Effector memory CD8-positive, alpha-beta T cell (primary cell): Measurements from ENCODE around the gene CST8.

Experiments used
- ATAC-seq: fragments of 150-1000 bp; cut with Tn5 transposase; replicated peaks from 2 replicates; pipeline ENCODE4 v1.10.0; 2021; ENCODE audit warnings: mild to moderate bottlenecking, moderate library complexity
- DNase-seq, 3 experiments: peaks; one replicate each; pipeline ENCODE4 v3.0.0; 2021
- H3K27ac Mint-ChIP-seq, 2 donors: one replicate each; pipeline ENCODE4 v1.8.0; 2022; ENCODE audit warnings: mild to moderate bottlenecking in 2 of 2, mixed read lengths in 2 of 2, moderate library complexity in 2 of 2
- H3K27me3 Mint-ChIP-seq, 2 donors: one replicate each; pipeline ENCODE4 v1.8.0; 2022; ENCODE audit warnings: mixed read lengths in 2 of 2
- H3K36me3 Mint-ChIP-seq: one replicate; pipeline ENCODE4 v1.8.0; 2022; ENCODE audit warnings: mild to moderate bottlenecking, moderate library complexity, mixed read lengths; ENCODE audit not compliant: insufficient read depth
- H3K4me1 Mint-ChIP-seq, 2 donors: one replicate each; pipeline ENCODE4 v1.8.0; 2022; ENCODE audit warnings: low read depth in 2 of 2, mixed read lengths in 2 of 2
- H3K4me3 Mint-ChIP-seq, 2 donors: one replicate each; pipeline ENCODE4 v1.8.0; 2022; ENCODE audit warnings: mild to moderate bottlenecking in 2 of 2, mixed read lengths in 2 of 2, moderate library complexity in 2 of 2
- H3K9me3 Mint-ChIP-seq, 2 donors: one replicate each; pipeline ENCODE4 v1.8.0; 2022; ENCODE audit warnings: mixed read lengths in 2 of 2

CST8 gene

DNA sequence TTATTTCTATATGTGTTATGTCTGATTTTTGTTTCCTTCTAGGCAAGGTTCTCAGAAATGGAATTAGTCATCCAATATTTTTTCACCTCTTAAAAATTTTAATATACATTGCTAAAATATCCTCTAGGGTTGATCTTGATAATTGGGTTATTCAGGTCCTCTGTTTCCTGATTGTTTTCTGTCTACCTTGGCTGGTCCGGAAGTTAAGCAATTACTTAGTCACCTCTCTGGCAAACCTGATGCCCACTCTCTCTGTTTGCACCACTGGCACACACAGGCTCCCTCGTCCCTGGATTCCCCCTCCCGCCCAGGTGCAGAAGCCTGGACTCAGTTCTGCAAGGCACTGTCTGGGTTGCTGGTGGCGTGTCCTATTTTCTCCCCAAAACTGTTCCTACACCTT, 49.7 kb downstream of the CST8 start:
- no peak for DNase-seq
- H3K9me3 Mint-ChIP-seq: peaks cover 0 to 6% of the 10 kb centered on the region in 2 donors
- H3K4me1 Mint-ChIP-seq: no peaks in the 10 kb centered on the region

DNA sequence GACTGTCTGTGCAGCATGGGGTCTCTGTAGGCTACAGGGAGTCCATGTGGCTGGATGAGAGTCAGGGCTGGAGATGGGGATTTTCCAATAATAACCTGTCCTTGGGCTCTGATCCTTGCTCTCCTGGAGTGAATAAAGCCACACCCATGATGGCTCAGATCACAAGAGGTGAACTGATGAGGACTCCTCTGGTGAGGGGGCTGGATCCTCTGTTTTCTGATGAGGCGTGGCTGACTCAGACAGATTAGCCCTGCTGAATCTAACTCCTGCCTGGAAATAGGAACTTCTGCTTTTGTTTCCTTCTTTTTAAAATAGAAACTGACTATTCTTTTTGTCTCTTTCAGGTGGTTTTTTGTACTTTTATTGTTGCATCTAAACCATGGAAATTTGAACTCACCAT, 50.4 kb downstream of the CST8 start:
- ATAC-seq: no peak
- H3K9me3 Mint-ChIP-seq: peaks cover 0 to 6% of the 10 kb centered on the region in 2 donors
- no peaks in the 10 kb centered on the region for H3K4me1 Mint-ChIP-seq
- no peak for DNase-seq
- H3K27ac Mint-ChIP-seq: no peak overlapping the region
- H3K36me3 Mint-ChIP-seq: peaks cover 4% of the 10 kb centered on the region
- H3K4me3 Mint-ChIP-seq: no peak overlapping the region
- peaks cover 8 to 46% of the 10 kb centered on the region in 2 donors for H3K27me3 Mint-ChIP-seq

More for the DNA sequence above, 49.7 kb downstream of the CST8 start:
- H3K27me3 Mint-ChIP-seq: peaks cover 8 to 44% of the 10 kb centered on the region in 2 donors
- no peak overlapping the region for H3K27ac Mint-ChIP-seq
- peaks cover 4% of the 10 kb centered on the region for H3K36me3 Mint-ChIP-seq
- no peak for ATAC-seq
- H3K4me3 Mint-ChIP-seq: no peak overlapping the region

DNA sequence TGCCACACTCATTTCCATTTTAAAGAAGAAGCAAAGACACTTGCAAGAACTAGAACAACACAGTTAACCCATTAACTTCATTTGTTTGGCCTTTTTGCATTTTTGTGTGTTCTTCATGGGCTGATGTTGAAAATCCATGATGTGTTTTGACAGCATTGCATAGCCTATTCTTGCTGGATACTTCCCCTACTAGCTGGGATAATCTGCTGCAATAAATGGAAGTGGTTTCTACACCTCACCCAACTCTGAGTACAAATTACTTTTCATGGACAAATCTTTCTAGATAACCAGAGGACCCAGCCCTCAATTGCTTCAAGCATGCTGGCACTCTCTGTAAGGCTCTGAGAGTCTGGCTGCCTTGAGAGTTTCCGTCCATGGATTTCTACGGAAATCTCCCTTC, 50.9 kb downstream of the CST8 start:
- Mint-ChIP-seq H3K4me1 (no peaks in the 10 kb centered on the region), H3K27me3 (peaks cover 8 to 51% of the 10 kb centered on the region in 2 donors), H3K9me3 (peaks cover 0 to 6% of the 10 kb centered on the region in 2 donors), H3K4me3 (no peak overlapping the region), H3K36me3 (peaks cover 4% of the 10 kb centered on the region), H3K27ac (no peak overlapping the region)
- DNase-seq (no peak), ATAC-seq (no peak)

DNA sequence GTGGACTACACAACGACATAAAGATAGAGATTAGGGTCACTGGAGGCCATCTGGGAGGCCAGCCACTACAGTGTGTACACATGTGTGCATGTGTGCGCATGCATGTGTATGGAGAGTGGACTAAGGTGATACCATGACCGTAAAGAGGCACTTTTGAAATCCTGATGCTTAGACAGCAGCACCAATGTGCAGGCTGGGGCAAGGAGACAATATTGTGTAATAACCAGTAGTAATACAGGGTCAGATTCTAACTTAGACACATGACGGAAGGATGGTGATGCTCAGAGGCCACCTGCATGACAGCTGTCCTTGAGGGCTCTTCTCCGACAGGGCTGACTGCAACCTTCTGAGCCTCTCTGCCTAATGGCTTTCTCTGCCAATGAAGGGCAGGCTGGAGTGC, 51.9 kb downstream of the CST8 start:
- Mint-ChIP-seq H3K4me1 (no peaks in the 10 kb centered on the region), H3K4me3 (no peak overlapping the region), H3K27me3 (peaks cover 8 to 60% of the 10 kb centered on the region in 2 donors), H3K36me3 (peaks cover 4% of the 10 kb centered on the region), H3K27ac (no peak overlapping the region), H3K9me3 (peaks cover 0 to 6% of the 10 kb centered on the region in 2 donors)
- ATAC-seq: no peak
- DNase-seq: no peak

DNA sequence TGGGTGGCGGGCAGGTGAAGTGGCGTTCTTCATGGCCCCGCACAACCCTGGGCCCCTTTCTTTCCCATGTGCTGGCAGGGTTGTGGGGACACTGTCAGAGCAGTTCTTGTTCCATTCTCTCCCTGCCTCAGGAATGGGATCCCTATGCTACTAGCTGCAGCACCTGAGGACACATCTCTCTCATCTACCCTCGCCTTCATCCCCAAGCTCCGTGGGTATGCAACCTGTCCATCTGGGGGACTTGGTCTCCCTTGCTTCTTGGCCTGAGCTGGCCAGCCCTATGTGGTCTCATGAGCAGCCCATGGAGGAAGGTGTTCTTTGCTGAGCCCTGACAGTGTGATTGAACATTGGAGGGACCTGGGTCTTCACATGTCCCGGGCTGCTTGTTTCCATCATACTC, 53.2 kb downstream of the CST8 start:
- H3K9me3 Mint-ChIP-seq: peaks cover 0 to 4% of the 10 kb centered on the region in 2 donors
- H3K27ac Mint-ChIP-seq: no peak overlapping the region
- no peak for DNase-seq
- no peaks in the 10 kb centered on the region for H3K4me1 Mint-ChIP-seq
- no peak for ATAC-seq
- peaks cover 9 to 63% of the 10 kb centered on the region in 2 donors for H3K27me3 Mint-ChIP-seq
- no peak overlapping the region for H3K4me3 Mint-ChIP-seq
- H3K36me3 Mint-ChIP-seq: no peaks in the 10 kb centered on the region
